Measurements from ENCODE around the gene SMIM44.
A peak's percentile ranks its signal among the peaks of the same experiment; 100 is the strongest.
"Not testable (repeated sequence)": the region's sequence is repeated elsewhere in the genome, so short reads cannot be mapped to it uniquely, and the experiment has no call there.

The SMIM44 gene

GRCh38 chr19:3483226-3483628, at the start of gene SMIM44:
Gene SMIM44, minus strand, starts transcription at chr19:3483441. Its CDS starts 38 bp downstream, at chr19:3483403.
- FAIRE-seq: no peak
- peak; percentile 90 for DNase-seq (ENCODE audit: insufficient read length, low spot score)
- TF ChIP-seq CTCF (IDR thresholded peaks at IDR 0.05; ENCODE audit: insufficient read depth, missing control alignments): no peak

GRCh38 chr19:3533033-3533432, 49.8 kb upstream of the SMIM44 start:
- no peak for FAIRE-seq
- TF ChIP-seq CTCF (IDR thresholded peaks at IDR 0.05; ENCODE audit: insufficient read depth, missing control alignments): no peak
- no peak for DNase-seq (ENCODE audit: insufficient read length, low spot score)

- FAIRE-seq: no peak
- TF ChIP-seq CTCF (IDR thresholded peaks at IDR 0.05; ENCODE audit: insufficient read depth, missing control alignments): no peak
Measured at GRCh38 chr19:3532154-3532786, 49.0 kb upstream of the SMIM44 start.

GRCh38 chr19:3531716-3532115, 48.5 kb upstream of the SMIM44 start:
- FAIRE-seq: no peak
- DNase-seq (ENCODE audit: insufficient read length, low spot score): no peak
- TF ChIP-seq CTCF (IDR thresholded peaks at IDR 0.05; ENCODE audit: insufficient read depth, missing control alignments): no peak

More at GRCh38 chr19:3532154-3532786, 49.0 kb upstream of the SMIM44 start:
- no peak for DNase-seq (ENCODE audit: insufficient read length, low spot score)

GRCh38 chr19:3530389-3530788, 47.1 kb upstream of the SMIM44 start:
- FAIRE-seq (no peak), DNase-seq (ENCODE audit: insufficient read length, low spot score) (no peak)

GRCh38 chr19:3529299-3529698, 46.1 kb upstream of the SMIM44 start:
- not testable (repeated sequence) for FAIRE-seq; DNase-seq (ENCODE audit: insufficient read length, low spot score)

More at GRCh38 chr19:3530389-3530788, 47.1 kb upstream of the SMIM44 start:
- TF ChIP-seq CTCF (IDR thresholded peaks at IDR 0.05; ENCODE audit: insufficient read depth, missing control alignments): no peak

GRCh38 chr19:3528539-3529211, 45.4 kb upstream of the SMIM44 start:
- no peak for DNase-seq (ENCODE audit: insufficient read length, low spot score)
- FAIRE-seq: no peak

More at GRCh38 chr19:3528539-3529211, 45.4 kb upstream of the SMIM44 start:
- TF ChIP-seq CTCF (IDR thresholded peaks at IDR 0.05; ENCODE audit: insufficient read depth, missing control alignments): no peak
